Fibroblast of skin of abdomen (primary cell): ENCODE data around the gene DCLK1.

Source experiments
- DNase-seq: peaks from one replicate; pipeline ENCODE4 v3.0.0-alpha.2; 2013

DCLK1 gene

DNA sequence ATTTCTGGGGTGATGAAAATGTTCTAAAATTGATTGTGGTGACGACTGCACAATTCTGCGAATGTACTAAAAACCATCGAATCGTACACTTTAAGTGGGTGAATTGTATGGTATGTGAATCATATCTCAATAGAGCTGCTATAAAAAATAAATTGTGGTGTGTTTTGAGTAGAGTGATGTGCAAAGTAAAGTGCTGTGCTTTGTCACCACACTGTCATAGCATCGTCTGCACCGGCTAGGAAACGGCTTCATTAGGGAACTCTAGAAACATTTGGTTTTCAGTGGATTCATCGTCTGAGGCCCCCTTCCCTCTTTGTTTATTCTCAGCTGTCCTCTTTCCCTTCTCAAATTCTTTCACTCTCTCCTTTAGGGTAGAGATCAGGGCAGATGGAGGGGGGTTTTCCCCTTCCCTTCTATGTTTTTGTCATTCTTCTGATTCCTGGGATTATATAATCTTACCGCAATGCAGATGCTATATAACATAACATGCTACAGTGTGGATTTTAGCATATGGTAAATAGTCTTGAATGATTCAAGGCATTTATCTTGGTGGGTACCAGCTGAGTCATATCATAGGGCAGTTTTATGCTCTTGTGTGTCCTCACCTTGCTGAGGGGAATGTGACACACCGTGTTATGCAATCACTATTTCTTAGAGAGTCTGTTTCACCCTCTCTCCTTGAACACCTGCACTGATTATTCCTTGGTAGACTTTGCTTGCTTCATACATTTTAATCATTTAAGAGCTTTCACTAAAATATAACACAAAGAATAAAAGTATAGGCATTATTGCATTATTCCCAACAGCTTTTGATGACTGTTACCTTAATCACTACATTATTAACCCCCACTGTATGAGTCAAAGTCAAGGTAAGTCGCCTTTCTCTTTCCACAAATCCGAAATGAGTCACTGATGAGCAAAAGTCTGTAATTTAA, 239.4 kb downstream of the DCLK1 start:
- DNase-seq = peak; percentile 77

DNA sequence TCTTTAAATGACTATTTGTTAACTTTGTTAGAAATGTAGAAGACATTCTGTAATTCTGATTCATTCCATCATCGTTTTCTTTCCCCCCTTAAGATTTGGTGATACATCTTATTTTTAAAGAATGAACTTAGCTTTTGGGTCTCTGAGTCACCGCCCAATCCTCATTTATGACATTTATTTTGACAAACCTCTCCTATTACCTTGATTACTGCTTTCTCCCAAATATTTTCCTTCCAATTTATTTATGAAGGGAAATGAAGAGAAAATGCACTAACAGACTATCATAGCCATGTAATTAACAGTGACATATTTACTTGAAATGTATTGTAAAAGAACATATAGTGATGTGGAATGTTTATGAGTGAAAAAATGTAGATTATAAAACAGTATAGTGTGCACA, 241.6 kb downstream of the DCLK1 start:
- DNase-seq = peak; percentile 17

DNA sequence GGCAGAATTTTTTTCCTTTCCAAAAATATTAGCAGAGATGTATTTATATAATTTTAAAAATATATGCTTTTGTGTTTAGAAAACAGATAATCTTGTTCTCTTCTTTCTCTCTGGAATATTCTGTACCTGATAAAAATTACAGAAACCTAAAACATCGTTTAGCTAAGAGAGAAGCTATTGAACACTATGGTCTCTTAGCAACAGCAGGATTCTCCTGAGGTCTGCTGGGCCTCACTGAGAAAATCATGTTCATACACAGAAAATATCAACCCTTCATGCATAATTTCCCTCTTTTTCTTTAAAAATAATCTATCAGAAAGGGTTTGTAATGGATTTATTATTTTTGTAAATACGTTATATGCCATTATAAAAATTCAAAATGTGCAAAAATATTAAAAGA, 242.2 kb downstream of the DCLK1 start:
- no peak for DNase-seq

DNA sequence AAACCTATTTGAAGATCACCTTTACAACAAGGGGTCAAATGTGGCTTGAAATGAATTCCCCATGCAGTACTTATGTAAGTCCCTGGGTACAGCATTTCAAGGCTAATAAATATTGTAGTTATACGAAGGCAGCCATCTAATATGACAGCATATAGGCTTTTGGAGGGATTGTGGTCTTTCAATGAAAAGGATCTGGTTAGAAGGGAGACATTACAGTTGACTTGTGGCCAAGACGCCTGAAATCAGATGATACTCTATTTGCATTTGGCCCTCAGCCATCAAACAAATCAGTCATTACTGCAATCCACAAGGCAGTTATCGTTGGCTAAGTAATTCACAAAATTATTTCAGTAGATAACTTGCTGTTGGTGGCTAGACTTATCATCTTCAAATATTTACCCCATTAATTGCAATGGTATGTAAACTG, 242.7 kb downstream of the DCLK1 start:
- DNase-seq = peak; percentile 74

DNA sequence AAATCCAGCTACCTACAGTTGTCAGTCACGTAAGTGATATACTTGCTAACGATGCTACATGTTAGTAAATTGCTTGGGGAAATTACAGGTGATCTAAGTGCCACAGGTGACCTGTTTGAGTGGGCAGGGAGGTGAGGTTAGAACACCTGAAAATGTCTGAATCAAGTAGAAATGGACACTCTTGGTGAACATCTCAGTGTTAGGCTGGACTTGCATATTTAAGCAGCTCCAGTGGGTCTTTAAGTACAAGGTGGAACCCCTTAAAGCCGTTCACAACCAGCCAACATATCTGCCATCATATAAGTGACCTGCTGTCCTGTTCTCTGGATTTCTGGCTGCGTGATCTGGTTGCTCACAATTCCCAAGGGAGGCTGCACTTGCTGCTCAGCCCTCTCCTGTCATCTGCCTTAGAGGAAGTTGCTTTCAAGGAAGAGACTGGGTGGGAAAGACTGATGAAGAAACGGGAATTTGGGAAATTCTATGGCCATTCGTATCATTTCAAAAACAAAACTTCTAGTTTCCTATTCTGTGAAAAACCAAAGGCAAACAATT, 244.0 kb downstream of the DCLK1 start:
- DNase-seq = no peak

DNA sequence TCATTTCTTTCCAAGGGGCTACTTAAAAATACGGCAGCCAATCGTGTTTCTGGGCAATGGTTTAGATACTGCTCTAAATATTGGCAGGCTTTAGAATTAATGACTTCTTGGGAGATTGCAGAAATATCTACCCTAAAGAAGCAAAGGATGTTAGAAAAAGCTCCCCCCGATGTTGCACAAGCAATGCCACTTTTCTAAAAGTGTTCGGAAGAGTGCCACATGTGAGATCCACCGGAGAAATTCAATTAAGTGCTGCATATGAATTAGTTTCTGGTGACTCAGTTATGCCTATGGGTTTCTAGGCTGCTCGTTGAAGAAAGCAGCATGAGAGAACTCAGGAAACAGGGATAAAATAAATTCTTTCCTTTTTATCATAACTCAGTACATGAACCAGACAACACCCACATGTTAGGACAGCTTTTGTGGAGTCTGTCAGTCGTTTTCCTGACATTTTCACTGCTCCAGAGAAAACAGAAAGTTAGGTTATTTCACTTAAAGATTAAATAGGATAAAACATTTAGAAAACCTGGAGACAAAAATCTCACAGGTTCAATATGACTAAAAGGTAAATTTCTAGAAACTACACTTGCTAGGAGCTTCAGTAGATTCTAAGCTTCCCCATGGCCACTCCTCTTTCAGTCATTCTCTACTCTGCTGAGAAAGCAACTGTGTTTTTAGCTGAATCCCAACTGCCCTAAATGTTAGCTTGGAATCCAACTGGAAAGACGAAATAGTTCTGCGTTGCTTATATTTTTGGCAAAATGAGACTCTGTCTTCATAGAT, 244.7 kb downstream of the DCLK1 start:
- no peak for DNase-seq

DNA sequence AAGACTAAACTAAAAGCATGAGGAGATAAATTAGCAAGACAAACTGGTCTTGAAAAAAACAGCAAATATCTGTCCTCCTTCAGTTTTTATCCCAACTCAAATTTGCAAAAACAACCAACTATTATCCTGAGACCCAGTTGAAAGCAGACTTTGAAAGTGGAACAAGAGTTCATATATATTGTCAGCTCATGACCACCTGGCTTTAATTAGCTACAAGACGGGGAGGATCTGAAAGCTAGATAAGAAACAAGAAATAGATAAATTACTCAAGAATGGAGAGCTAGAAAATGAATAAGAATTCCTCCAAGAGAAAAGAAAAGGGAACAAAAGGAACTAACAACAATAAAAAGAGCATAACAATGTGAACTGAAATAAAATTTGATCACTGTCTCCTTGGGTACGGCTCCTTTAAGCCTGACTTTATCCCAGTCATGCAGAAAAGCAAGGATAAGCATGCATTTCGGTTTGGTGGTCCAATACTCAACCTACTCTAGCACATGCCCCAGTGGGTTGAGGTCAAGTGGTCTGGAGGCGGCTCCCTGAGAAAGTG, 246.9 kb downstream of the DCLK1 start:
- peak; percentile 35 for DNase-seq

DNA sequence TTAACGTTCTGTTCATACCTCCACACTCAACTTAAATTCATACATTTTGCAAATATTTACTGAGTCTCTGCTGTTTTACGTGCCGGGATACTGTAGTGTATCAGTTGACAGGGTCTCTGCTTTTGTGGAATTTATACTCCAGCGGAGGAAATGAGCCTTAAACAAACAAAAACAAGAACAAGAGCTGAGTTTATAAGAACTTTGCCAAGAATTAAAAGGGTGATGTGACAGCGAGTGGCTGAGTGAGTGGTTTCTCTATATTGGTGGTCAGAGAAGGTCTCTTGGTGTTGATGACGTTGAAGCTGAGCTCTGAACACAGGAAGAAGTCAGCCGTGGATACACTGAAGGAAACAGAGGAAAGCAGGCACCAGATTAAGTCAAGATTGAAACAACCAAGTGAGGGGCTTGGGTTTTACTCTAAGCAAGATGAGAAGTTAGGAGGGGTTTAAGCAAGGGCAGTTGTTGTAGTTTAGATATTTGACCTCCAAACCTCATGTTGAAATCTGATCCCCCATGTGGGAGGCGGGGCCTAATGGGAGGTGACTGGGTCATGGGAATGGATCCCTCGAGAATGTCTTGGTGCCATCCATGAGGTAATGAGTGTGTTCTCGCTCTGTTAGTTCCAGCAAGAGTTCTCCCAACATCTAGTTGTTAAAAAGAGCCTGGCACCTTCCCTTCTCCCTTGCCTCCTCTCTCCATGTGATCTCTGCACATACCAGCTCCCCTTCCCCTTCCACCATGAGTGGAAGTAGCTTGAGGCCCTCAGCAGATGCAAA, 248.3 kb downstream of the DCLK1 start:
- DNase-seq = no peak

DNA sequence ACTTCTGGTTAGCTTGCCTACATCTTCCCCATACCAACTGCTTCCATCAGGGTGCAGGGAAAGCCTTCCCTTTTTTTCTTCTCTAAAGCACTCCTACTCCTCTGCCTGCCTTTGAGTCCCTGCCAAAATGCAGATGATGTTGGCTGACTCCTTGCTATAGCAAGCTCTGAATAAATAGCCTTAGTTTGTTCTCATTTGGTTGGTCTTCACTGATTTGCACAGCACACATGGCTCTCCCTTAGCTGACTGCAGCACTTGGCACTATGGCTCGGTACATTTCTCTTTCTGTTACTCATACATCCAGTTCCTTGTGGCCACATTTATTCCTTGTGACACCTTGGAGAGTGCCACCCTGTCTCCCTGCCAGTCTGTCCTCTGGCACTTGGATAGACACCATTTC, 249.8 kb downstream of the DCLK1 start:
- DNase-seq = no peak

DNA sequence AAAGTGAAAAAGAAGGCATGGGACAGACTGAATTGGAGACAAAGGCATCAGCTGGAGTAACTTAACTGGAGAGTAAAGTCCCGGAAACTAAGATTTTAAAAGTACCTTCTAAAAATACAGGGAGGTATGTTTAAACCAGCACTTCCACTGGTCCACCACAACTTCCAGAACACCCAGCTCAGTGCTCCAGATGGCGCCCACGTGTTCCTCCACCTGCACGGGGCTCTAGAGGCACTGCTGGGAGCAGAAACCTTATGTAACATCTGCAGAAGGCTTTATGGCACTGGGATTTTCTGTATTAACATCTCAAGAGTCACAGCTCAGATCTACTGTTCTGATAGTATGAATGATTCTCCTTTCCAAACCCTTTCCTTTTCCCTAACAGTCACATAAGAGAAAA, 252.1 kb downstream of the DCLK1 start:
- no peak for DNase-seq

DNA sequence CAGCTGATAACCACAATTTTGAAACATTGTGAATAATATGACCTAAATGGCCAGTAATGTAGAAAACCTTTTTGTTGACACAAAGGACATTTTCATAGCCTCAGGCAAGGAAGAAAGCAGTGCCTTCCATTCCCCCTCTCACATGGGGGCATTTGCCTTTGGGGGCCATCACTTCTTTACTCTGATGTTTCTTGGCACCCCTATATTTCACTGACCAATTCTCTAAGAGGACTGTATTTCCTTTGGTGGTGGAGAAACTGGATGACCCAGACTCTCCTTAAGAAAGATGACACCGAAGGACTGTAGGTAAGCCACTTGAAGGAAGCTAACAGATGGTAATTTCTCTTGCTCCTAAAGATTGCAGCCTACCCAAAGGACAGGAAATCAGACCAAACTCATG, 254.6 kb downstream of the DCLK1 start:
- no peak for DNase-seq

DNA sequence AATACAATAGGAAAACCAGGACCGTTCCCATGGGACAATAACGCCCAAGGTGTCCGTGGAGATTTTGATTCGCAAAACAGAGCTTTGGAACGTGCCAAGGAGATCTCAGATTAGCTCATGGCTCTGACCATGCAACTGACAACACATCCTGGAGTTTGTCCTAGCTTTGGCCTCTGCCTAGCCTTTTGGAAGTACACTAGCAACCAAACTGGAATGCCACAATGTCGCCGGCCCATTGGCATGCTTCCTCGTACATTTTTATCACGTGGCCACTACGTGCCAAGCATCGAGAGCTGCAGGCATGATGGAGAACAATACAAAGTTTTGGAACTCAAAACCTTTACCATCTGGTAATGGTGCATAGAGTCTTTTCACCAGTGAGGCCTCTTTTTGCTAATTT, 256.5 kb downstream of the DCLK1 start:
- no peak for DNase-seq

DNA sequence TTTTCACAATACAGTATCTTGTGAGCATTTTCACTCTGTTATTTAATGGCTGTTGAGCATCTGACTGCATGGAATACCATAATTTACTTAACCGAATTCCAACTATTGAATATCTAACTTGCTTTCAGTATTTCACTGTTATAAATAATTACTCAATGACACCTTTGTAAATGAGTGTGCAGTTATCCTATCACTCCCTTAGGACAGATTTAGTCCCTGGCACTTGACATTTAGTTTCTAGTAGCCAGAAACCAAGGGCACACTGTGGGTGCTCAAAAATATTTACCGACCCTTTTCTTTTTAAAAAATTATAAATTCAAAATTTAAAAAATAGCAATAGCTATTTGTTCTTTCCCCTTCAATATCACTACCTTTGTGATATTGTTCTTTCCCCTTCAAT, 258.8 kb downstream of the DCLK1 start:
- DNase-seq = no peak

DNA sequence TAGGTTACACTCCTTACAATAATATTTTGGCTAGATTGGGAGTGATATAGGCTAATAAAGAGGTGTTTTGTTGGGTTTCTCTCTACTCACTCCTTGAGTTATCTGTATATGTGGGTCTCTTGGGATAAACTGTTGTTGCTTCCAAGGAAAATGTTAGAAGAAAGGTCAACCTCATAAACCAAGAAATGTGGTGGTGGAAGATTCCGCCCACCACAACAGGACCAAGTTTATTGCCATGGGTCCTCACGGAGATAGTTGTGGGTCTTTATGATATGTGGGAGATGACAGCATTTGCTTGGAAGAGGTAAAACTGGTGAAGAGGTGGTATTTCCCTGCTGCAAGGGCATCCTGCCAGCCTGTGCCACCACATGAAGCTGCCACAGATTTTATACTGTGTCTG, 259.6 kb downstream of the DCLK1 start:
- no peak for DNase-seq

DNA sequence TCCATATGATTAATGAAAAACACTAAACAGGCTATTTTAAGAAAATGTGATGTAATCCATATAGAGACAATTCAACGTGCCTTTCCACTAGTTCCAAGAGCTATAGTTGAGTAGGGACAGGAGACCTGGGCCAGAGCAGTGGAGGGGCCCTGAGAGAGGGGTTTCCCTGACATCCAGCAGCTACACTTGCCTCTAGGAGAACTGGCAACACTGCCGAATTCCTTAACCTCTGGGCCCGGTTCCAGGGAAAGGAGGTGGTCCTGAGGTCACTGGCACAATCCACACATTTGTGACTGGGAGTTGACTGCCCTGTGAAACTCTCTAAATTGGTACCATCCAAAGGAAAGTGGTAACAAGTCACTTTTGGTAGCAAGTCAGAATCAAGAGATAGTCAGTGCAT, 264.4 kb downstream of the DCLK1 start:
- peak; percentile 10 for DNase-seq

DNA sequence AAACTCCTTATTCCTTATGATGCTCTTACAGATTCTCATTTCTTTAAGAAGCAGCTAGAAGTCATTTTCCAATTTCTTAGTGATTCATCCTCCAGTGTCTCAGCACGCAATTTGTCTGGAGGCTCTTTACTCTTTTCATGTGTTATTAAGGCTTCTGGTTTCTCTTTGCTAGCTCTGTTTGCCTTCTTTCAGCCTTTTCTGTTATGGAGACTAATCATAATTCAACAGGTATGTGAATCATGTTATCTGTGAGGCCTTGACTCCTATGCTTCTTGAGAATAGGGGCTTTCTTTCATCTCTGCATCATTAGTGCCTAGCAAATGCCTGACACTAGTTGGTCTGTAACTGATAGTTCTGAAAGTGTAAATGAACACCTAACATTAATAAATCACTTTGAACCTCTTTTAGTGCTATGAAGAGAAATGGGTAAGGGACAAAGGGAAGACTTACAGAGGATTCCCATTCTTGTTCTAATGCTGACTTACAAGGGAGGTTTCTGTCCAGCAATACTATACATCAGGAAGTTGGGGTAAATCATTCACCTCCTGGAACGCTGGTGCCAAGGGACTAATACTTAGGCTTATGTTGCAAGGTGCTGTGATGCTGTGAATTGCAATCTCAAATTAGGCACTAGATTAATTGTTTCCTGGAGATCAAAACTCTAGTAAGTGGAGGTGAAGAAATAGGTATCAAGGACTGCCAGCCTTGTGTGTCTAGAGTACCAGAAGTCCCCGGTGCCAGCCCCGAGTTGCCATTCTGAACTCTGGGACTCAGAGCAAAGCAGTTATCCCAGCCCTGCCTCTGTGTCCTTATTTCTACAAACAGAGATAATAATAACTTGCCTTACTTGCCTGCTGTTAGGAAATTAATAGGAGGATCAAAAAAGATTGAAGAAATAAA, 265.6 kb downstream of the DCLK1 start:
- DNase-seq = no peak

DNA sequence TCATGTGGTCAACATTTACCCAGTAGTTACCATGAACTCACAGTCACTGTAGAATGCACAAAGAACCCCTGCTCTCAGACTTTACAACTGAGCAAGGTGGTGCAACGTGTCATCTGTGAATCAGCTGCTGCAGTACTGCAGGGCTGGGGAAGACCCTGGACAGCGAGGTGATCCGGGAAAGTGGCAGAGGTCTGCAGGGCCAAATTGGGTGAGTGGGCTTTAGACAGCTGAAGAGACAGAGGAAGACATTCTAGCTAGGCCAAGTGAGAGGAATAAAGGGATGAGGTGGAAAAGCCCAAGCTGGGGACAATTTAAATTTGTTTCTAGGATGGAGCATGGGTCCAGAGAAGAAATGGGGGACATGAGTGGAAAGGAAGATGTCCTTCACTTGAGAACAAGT, 270.5 kb downstream of the DCLK1 start:
- no peak for DNase-seq

DNA sequence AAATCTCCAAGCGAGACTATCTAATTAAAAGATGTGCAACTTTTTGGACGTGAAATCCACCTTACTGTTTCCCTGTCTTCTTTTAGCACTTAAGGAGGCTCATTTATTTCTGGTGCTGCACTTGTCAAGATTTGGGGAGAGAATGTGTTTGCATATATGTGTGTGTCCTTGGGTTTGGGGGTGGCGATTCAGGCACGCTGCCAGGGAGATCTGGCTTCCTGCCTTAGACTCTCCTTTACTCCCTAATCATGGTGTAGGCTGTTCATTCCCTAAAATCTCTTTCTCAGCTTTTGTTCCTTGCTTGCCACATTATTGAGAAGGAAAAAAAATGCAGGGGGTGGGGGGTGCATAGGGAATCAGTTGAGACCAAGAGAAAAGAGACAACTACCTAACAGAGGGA, 271.2 kb downstream of the DCLK1 start:
- DNase-seq = no peak

DNA sequence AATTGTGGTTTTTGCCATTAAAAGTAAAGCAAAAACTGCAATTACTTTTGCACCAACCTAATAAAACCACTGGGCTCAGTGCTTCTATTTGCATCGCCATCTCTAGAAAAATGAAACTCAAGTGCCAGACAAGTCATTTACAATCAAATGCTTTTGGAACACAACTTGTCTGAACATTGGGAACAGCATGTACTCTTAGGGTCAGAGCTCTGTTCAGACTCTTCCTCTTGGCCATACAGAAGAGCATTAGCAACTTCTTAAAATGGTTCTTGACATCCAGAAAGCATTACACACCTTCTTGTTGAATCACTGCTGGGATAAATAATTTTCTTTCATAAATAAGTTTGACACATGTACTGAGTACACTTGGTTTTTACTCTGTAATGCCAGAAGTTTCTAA, 272.5 kb downstream of the DCLK1 start:
- no peak for DNase-seq

DNA sequence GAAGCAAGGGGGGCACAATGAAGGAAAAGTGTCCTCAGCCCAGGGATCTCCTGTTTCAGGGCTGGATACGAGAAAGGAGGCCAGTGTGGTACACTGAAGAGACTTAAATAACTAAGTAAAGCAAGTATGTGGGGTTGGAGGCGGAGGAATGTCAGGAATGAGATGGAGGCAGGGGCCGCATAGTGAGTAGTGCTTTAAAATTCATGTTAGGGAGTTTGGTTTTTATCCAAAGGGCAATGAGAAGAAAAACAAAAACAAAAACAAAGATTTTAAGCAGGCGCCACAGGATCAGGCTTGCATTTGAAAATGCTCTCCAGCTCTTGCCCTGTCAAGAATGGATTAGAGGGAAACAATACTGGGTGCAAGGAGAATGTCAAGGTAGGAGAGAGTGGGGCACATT, 273.4 kb downstream of the DCLK1 start:
- peak; percentile 71 for DNase-seq

DNA sequence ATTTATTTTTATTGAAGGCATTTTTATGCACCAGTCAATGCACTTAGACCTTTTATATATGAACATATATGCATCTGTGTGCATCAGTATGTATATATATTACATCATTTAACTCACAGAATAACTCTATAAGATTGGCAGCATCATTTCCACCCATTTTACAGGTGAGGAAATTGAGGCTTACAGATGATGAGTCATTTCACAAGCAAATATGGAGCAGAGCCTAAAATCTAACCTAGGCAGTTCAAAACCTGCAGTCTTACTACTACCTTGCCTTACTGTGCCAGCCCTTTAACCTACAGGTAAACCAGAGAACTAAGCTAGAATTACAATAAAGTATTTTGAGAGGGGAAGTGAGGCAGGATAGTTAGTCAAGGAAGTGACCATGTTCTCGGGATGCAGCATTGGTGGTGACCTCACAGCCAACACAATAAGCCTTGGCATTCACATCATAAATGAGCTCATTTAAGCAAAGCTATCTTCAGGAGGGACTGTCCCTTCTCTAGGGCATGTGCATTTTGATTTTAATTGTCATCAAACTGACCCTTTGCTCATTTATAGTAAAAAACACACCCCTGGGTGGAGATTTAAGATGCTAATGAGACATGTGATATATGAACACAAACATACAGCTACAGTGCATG, 274.3 kb downstream of the DCLK1 start:
- DNase-seq = no peak
